ENCODE results near the gene LHB.
A peak's percentile ranks its signal among the peaks of the same experiment; 100 is the strongest.
"Not testable (repeated sequence)": the region's sequence is repeated elsewhere in the genome, so short reads cannot be mapped to it uniquely, and the experiment has no call there.

LHB gene

GRCh38 chr19:49036815-49037214, 19.9 kb upstream of the LHB start, which contains the start of gene CGB1:
Gene CGB1, minus strand, starts transcription at chr19:49036895. Its CDS starts 184 bp downstream, at chr19:49036711.
- peak; percentile 77 for DNase-seq

- peak; percentile 91 for DNase-seq
These were observed 14.9 kb upstream of the LHB start, which contains the start of gene CGB2 for GRCh38 chr19:49031642-49032301. Gene CGB2, plus strand, starts transcription at chr19:49031890. Its CDS starts 206 bp downstream, at chr19:49032096.

GRCh38 chr19:49030323-49030722, 13.4 kb upstream of the LHB start:
- DNase-seq, result not testable (repeated sequence)

- DNase-seq, result not testable (repeated sequence)
These were observed 12.9 kb upstream of the LHB start for GRCh38 chr19:49029749-49030148.

- DNase-seq, result not testable (repeated sequence)
These were observed 11.8 kb upstream of the LHB start for GRCh38 chr19:49028686-49029085.

GRCh38 chr19:49025599-49025998, 8.7 kb upstream of the LHB start:
- DNase-seq, result not testable (repeated sequence)

GRCh38 chr19:49025088-49025487, 8.2 kb upstream of the LHB start:
- not testable (repeated sequence) for DNase-seq

GRCh38 chr19:49024233-49024632, 7.3 kb upstream of the LHB start, which contains the start of gene CGB3:
Gene CGB3, minus strand, starts transcription at chr19:49024333. Its CDS starts 362 bp downstream, at chr19:49023971.
- not testable (repeated sequence) for DNase-seq

- no peak for DNase-seq
These were observed 5.2 kb upstream of the LHB start for GRCh38 chr19:49022116-49022515.

GRCh38 chr19:49020931-49021895, 4.3 kb upstream of the LHB start:
- DNase-seq, result no peak

GRCh38 chr19:49020342-49020741, 3.5 kb upstream of the LHB start:
- no peak for DNase-seq

GRCh38 chr19:49019242-49019932, 2.5 kb upstream of the LHB start:
- peak; percentile 86 for DNase-seq

GRCh38 chr19:49018388-49019241, 1.7 kb upstream of the LHB start:
- peak; percentile 72 for DNase-seq

- peak; percentile 86 for DNase-seq
These were observed 918 bp upstream of the LHB start for GRCh38 chr19:49017666-49018351.

- DNase-seq, result no peak
These were observed 638 bp downstream of the LHB start for GRCh38 chr19:49016067-49016839.

GRCh38 chr19:49014870-49015255, 2.0 kb downstream of the LHB start:
- no peak for DNase-seq

- no peak for DNase-seq
These were observed 2.6 kb downstream of the LHB start for GRCh38 chr19:49014123-49014869.

- DNase-seq, result no peak
These were observed 5.7 kb downstream of the LHB start for GRCh38 chr19:49011194-49011593.

GRCh38 chr19:49010453-49010852, 6.4 kb downstream of the LHB start:
- DNase-seq, result no peak

- no peak for DNase-seq
These were observed 7.1 kb downstream of the LHB start for GRCh38 chr19:49009828-49010227.
